ENCODE results near the gene SHROOM2. TPM values are rescaled to one million over a fixed set of nuclear protein-coding genes. Genes with fewer than 3 reads are reported as not detected.

Gene SHROOM2
- total RNA-seq, 4 donors from 2014 or later, result 0.05 to 0.36 (median 0.26) TPM

DNA sequence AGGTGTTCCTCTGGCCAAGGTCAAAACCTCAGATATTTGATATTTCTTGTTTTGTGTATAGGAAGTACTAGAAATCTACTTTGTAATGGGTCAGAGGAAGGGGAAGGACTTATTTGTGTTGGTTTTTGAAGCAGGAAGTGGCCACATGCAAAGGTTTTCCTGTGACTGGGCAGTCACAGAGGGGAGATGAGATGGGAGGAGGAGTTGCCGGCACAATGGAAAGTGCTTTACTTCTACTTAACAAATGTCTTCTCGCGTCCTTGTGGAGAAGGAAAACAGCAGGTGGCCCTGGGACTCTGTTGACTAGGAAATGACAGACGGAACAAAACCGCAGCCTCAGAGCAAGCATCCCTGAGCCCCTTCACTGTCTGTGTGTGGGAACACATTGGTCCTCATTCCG, 46.6 kb downstream of the SHROOM2 start:
- DNase-seq (no peak), ATAC-seq (no peak)
- no peaks in the 10 kb centered on the region for H3K9me3 ChIP-seq
- no peak overlapping the region for H3K27ac ChIP-seq
- TF ChIP-seq, protein P1, sequence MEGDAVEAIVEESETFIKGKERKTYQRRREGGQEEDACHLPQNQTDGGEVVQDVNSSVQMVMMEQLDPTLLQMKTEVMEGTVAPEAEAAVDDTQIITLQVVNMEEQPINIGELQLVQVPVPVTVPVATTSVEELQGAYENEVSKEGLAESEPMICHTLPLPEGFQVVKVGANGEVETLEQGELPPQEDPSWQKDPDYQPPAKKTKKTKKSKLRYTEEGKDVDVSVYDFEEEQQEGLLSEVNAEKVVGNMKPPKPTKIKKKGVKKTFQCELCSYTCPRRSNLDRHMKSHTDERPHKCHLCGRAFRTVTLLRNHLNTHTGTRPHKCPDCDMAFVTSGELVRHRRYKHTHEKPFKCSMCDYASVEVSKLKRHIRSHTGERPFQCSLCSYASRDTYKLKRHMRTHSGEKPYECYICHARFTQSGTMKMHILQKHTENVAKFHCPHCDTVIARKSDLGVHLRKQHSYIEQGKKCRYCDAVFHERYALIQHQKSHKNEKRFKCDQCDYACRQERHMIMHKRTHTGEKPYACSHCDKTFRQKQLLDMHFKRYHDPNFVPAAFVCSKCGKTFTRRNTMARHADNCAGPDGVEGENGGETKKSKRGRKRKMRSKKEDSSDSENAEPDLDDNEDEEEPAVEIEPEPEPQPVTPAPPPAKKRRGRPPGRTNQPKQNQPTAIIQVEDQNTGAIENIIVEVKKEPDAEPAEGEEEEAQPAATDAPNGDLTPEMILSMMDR (IDR thresholded peaks at IDR 0.05 in 4 of 5, conservative IDR thresholded peaks at IDR 0.05 in 1 of 5), result no peak
- no peak for TF ChIP-seq POLR2A (IDR thresholded peaks at IDR 0.05)
- intact Hi-C loops (cut with DNase I; ENCODE audit: low total_unique reads), result no loop called here
- no peak overlapping the region for H3K4me3 ChIP-seq
- in situ Hi-C loops (cut with MboI; ENCODE audit: low sequenced_read_pairs in 4 of 4), result no loop called here
- H3K4me1 ChIP-seq, result no peaks in the 10 kb centered on the region
- no peaks in the 10 kb centered on the region for H3K27me3 ChIP-seq
- H3K36me3 ChIP-seq, result no peaks in the 10 kb centered on the region

DNA sequence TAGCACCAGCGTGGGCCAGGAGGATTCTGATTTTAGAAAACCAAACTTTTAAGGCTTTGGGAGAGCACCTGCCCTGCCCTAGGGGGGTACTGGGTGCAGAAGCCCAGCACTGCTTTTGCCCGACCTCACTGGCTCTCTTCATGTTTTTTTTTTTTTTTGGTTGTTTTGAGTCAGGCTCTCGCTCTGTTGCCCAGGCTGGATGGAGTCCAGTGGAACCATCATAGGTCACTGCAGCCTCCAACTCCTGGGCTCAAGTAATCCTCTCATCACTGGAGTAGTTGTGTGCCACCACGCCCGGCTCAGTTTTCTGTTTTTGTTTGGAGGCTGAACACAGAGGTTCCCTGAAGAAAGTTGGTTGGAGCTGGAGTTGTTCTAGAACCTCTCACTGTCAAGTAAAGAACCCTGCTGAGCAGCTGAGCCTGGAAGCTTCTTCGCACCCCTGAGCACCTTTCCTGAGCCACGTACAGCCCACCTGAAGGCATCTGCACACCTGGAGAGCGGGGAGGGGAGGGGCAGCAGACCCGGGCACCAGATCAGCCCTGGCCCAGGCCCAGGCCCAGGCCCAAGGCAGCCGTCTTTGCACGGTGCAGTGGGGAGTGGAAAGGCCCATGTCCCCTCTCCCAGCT, 49.5 kb downstream of the SHROOM2 start:
- H3K27ac ChIP-seq, result no peak overlapping the region
- H3K27me3 ChIP-seq, result no peaks in the 10 kb centered on the region
- TF ChIP-seq POLR2A (IDR thresholded peaks at IDR 0.05), result no peak
- TF ChIP-seq, protein P1 (IDR thresholded peaks at IDR 0.05 in 4 of 5, conservative IDR thresholded peaks at IDR 0.05 in 1 of 5), result no peak
- intact Hi-C loops (cut with DNase I; ENCODE audit: low total_unique reads), result no loop called here
- H3K9me3 ChIP-seq, result no peaks in the 10 kb centered on the region
- in situ Hi-C loops (cut with MboI; ENCODE audit: low sequenced_read_pairs in 4 of 4), result no loop called here
- DNase-seq (no peak), ATAC-seq (no peak)
- no peaks in the 10 kb centered on the region for H3K4me1 ChIP-seq
- no peaks in the 10 kb centered on the region for H3K36me3 ChIP-seq
- no peak overlapping the region for H3K4me3 ChIP-seq

DNA sequence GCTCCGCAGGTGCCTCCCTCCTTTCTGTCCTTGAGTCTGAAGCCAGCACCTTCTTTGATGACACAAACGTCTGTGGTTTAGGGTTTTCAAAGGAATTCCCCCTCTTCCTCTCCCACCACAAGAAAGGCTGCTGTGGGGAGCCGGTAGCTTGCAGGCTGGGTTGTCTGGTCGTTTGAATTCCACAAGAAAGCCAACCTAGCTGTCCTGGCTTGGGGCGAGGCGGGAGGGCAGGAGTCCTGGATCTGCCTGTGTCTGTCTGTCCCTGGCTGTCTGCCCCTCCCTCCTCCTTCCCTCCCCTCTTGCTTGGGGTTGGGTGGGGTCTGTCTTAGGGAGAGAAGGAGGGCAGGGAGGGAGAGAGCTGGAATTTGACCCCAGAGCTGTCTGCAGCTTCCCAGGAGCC, 56.3 kb downstream of the SHROOM2 start:
- no peak for ATAC-seq
- DNase-seq, result no peak
- Histone ChIP-seq H3K4me1 (no peaks in the 10 kb centered on the region), H3K27ac (no peak overlapping the region), H3K9me3 (no peaks in the 10 kb centered on the region), H3K27me3 (peaks cover 0 to 3% (median 0%) of the 10 kb centered on the region in 3 donors), H3K36me3 (no peaks in the 10 kb centered on the region), H3K4me3 (no peak overlapping the region)
- no peak for TF ChIP-seq POLR2A (IDR thresholded peaks at IDR 0.05)
- intact Hi-C loops (cut with DNase I; ENCODE audit: low total_unique reads), result no loop called here
- in situ Hi-C loops (cut with MboI; ENCODE audit: low sequenced_read_pairs in 4 of 4), result no loop called here

DNA sequence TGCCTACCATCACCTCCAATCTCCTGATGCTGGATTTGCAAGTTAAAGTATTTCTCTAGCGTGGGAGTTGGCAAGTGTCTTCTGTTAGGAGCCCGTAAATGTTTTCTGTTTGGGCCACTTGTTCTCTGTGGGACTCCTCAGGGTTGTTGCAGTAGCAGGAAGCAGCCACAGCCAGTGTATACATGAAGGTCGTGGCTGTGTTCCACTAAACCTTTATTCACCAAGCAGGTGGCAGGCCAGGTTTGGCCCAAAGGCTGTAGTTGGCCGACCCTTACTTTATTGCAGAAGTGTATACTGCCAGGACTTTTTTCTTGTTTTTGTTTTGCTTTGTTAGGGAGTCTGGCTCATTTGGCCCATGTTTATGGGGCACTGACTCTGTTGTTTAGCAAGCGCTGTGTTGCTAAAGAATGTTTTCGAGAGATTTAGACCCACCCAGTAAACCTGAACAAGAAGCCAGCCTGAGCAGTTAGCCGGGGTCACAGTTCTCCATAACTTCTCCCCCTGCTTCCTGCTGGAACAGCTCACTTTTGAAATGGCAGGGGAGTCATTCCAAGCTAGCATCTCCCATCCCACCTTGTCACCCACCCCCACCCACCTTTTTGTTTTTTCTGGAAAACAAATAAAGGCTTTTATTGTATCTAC, 58.8 kb downstream of the SHROOM2 start:
- H3K4me1 ChIP-seq, result no peaks in the 10 kb centered on the region
- no peaks in the 10 kb centered on the region for H3K9me3 ChIP-seq
- intact Hi-C loops (cut with DNase I; ENCODE audit: low total_unique reads), result no loop called here
- H3K27me3 ChIP-seq, result peaks cover 0 to 3% (median 0%) of the 10 kb centered on the region in 3 donors
- no peaks in the 10 kb centered on the region for H3K36me3 ChIP-seq
- no peak overlapping the region for H3K27ac ChIP-seq
- in situ Hi-C loops (cut with MboI; ENCODE audit: low sequenced_read_pairs in 4 of 4), result no loop called here
- DNase-seq, result no peak
- no peak overlapping the region for H3K4me3 ChIP-seq
- no peak for ATAC-seq
- TF ChIP-seq POLR2A (IDR thresholded peaks at IDR 0.05), result no peak
- TF ChIP-seq, protein P1 (IDR thresholded peaks at IDR 0.05 in 4 of 5, conservative IDR thresholded peaks at IDR 0.05 in 1 of 5), result no peak

DNA sequence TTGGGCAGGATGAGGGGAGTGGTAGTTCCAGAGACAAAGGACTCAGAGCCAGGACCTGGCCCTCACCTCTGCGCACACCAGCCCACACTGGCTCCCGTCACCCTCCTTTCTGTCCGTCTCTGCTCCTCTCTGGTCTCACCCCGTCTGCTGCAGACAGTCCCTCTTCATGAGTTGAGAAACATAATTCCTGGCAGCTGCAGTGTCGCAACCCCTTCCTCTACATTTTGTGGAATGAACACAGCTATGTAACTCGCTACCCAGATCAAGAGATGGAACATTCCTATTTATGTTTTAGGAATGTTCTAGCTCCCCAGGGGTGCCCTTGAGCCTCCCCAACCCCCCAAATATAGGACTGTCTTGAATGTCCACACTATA, 59.3 kb downstream of the SHROOM2 start:
- Histone ChIP-seq H3K4me3 (no peak overlapping the region), H3K9me3 (no peaks in the 10 kb centered on the region), H3K36me3 (no peaks in the 10 kb centered on the region), H3K4me1 (no peaks in the 10 kb centered on the region), H3K27ac (no peak overlapping the region), H3K27me3 (peaks cover 0 to 3% (median 0%) of the 10 kb centered on the region in 3 donors)
- TF ChIP-seq, protein P1 (IDR thresholded peaks at IDR 0.05 in 4 of 5, conservative IDR thresholded peaks at IDR 0.05 in 1 of 5), result no peak
- TF ChIP-seq POLR2A (IDR thresholded peaks at IDR 0.05), result no peak
- DNase-seq (no peak), ATAC-seq (no peak)
- in situ Hi-C loops (cut with MboI; ENCODE audit: low sequenced_read_pairs in 4 of 4), result no loop called here
- intact Hi-C loops (cut with DNase I; ENCODE audit: low total_unique reads), result no loop called here
